GM19455 (cell line): ENCODE results near the gene LRRC47.

Experiments used
- ATAC-seq: cut with Tn5 transposase; IDR thresholded peaks from one replicate; pipeline ENCODE4 v1.9.1; 2021; ENCODE audit not compliant: unreplicated experiment

LRRC47 gene

DNA sequence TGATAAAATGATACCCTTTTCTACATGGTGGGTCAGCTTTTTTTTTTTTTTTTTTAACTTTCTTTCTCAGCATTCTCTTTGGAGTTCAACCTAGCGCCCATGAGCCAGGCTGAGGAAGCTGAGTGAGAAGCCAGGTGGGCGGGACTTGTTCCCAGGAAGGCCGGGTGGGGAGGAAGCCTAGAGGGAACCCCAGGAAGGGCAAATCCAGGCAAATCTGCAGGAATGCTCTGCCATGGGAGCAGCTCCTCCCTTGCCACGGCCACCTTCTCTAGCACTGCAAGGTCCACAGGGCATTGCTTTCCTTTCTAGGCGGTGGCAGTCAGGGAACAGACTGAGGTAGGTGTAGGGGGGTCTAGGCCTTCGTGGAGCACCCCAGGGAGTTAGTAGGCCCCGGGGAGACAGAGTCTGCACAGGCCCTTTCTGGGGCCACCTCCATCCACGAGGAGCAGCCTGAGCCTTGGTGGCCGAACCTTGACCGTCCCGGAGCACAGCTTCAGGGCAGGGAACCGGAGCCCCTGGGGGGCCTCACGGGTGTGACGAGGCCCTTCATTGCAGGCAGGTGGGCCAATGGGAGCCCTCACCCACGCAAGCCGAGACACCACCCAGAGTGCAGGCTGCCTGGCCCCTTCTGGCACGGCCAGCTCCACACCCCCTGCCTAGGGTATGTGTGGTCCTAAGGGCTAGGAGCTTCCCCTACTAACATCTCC, 62.3 kb downstream of the LRRC47 start:
- no peak for ATAC-seq

DNA sequence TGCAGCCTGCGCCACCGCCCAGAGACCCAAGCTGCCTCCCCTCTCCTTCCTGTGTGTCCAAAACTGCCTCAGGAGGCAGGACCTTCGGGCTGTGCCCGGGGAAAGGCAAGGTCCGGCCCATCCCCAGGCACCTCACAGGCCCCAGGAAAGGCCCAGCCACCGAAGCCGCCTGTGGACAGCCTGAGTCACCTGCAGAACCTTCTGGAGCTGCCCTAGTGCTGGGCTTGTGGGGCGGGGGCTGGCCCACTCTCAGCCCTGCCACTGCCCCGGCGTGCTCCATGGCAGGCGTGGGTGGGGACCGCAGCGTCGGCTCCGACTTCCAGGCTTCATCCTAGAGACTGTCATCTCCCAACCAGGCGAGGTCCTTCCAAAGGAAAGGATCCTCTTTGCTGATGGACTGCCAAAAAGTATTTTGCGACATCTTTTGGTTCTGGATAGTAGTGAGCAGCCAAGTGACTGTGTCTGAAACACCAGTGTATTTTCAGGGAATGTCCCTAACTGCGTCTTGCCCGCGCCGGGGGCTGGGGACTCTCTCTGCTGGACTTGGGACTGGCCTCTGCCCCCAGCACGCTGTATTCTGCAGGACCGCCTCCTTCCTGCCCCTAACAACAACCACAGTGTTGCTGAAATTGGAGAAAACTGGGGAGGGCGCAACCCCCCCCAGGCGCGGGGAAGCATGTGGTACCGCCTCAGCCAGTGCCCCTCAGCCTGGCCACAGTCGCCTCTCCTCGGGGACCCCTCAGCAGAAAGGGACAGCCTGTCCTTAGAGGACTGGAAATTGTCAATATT, 63.0 kb downstream of the LRRC47 start:
- ATAC-seq = no peak

DNA sequence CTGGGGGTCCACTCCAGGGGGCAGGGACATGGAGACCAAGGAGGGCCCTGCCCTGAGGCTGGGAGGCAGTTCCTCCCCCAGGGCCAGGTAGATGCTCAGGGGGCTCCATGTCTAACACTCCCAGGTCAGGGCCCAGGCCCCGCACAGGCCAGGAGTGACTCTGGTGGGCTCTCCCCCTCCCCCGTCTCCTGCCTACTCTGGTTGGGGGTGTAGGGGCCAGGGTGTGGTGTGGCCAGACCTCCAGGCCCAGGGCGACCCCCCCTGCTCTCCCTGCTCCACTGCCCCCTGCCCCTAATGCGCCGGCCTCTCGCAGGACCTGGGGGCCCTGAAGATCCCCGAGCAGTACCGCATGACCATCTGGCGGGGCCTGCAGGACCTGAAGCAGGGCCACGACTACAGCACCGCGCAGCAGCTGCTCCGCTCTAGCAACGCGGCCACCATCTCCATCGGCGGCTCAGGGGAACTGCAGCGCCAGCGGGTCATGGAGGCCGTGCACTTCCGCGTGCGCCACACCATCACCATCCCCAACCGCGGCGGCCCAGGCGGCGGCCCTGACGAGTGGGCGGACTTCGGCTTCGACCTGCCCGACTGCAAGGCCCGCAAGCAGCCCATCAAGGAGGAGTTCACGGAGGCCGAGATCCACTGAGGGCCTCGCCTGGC, 63.7 kb downstream of the LRRC47 start:
- no peak for ATAC-seq

DNA sequence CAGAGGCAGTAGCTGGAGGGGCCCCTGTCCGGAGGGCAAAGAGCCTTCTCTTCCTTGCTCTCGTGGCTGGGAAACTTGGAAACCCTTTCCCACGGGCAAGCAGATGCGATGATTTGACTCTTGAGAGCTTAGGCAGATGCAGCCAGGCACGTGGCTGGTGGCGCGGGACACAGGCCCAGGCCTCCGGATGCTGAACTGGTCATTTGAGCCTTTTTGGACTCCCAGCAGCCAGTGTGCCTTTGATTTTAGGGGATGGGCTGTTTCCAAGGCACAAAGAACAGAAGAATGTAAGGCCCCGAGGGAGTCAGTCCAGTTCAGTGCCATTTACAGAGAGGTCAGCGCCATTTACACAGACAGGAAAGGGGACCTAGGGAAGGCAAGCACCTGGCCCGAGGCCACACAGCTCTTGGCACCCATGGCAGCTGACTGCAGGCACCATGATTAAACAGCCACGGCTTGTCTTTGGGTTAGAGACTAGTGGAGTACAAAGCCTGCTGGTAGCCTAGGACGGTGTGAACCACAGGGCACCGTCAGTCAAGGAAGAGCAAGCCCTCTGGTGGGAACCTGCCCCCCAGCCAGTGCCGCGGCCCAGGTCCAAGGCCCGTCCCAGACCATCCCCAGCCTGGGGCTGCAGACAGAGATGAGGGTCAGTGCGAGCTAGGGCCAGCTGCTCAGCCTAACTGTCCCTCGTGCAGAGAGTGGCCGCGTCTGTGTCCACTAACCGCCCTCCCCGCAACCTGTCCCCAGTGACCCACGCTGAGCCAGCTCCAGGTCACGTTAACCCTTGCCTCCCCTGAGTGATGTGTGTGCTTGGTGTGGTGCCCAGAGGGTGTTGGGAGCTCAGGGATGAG, 64.5 kb downstream of the LRRC47 start:
- no peak for ATAC-seq

DNA sequence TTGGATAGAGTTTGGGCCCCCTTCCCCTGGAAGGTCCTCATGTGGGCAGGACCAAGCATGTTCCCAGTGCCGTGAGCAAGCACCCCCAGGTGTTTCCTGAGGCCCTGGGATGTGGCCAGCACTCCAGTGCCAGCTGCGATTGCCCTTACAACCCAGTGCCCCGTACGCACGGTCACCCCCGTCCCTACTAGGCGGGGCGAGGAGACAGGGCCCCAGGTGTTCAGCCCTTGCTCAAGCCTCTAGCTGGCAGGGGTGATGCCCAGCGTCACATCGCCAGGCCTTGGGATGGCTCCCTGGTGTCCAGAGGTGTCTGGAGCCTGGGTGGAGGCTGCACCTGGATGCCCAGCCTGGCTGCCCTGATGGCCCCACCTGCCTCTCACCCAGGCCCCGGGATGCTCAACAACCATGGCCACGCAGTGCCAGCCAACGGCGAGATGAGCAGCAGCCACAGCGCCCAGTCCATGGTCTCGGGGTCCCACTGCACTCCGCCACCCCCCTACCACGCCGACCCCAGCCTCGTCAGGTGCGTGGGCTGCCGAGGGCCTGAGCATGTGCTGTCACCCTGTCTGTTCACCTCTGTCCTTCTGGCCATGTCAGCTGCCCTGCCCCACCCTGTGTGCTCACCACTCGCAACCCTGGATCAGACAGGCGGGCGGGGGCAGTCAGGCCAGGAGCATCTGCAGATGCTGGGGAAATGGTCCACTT, 65.6 kb downstream of the LRRC47 start:
- ATAC-seq = no peak

DNA sequence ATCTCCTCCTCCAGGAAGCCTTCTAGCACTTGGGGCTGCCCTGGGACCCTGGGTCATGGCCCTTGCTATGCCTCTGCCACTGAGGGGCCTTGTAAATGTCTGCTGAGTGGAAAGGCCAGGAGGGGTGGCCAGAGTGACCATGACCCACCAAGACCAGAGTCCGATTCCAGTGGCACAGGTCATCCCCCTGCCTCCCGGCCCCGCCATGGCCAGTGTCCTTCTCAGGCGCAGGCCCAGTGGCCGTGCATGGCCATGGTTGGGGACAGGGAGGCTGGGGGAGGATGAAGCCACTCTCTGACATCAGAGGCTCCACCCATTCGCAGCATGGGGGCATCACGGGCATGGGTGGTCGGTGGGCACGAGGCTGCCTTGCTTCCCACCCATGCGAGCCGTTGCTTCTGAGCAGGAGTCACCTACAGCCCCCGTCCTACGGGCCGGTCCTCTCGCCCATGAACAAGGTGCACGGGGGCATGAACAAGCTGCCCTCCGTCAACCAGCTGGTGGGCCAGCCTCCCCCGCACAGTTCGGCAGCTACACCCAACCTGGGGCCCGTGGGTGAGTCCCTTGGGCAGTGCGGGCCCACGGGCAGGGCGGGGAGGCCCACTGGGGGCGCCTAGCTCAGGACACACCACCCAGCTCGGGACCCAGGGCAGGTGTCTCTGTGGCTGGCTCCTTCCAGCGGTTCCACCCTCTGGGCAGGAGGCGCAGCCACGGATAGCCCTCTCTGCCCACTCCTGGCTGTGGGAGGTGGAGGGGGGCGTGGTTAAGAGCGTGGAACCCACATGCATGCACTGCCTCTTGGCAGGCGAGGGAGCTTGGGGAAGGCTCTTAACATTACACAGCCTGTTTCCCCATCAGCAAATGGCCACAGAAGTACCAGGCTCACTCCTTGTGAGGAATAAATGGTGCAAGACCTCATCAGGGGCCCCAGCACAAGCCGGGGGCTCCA, 66.4 kb downstream of the LRRC47 start:
- ATAC-seq = no peak
